Measurements from ENCODE around the gene MGAT5.

- TF ChIP-seq CTCF (conservative IDR thresholded peaks at IDR 0.05; ENCODE audit: low read length): no peak
- TF ChIP-seq EZH2phosphoT487 (IDR thresholded peaks at IDR 0.05; ENCODE audit: borderline replicate concordance, low read depth, low read length): no peak
Observed at GRCh38 chr2:134412639-134412999, 158.7 kb downstream of the MGAT5 start.
